HepG2 (cell line): ENCODE results near the gene ATP1A2. TPM values are rescaled to one million over a fixed set of nuclear protein-coding genes. Genes with fewer than 3 reads are reported as not detected.

ENCODE experiments used
- CTCF ChIP-seq: sonication (generic); formaldehyde crosslinking; IDR thresholded peaks from 2 replicates; pipeline ENCODE4 v1.5.0; 2020; ENCODE audit warnings: mild to moderate bottlenecking, missing genetic modification reagents, moderate library complexity
- DR1 ChIP-seq: sonication (generic); formaldehyde crosslinking; IDR thresholded peaks from 2 replicates; pipeline ENCODE4 v1.8.0; 2021; ENCODE audit warnings: mild to moderate bottlenecking, missing genetic modification reagents, inconsistent platforms
- FOXP1 ChIP-seq, 2 experiments: fragments of 450-650 bp in 1 of 2; IDR thresholded peaks; 2 replicates each; pipeline ENCODE4 v1.6.1; 2017 to 2018; ENCODE audit warnings: antibody characterized with exemption in 1 of 2
- JARID2 ChIP-seq: sonication (generic); formaldehyde crosslinking; IDR thresholded peaks from 2 replicates; pipeline ENCODE4 v1.8.1; 2023; ENCODE audit warnings: missing genetic modification reagents, inconsistent platforms; ENCODE audit not compliant: insufficient replicate concordance
- LCORL ChIP-seq, 2 experiments: fragments of 450-650 bp in 1 of 2; sonication (generic) in 1 of 2; formaldehyde crosslinking in 1 of 2; IDR thresholded peaks; 2 replicates each; pipeline versions ENCODE4 v1.5.0 to v1.6.1; 2017 to 2020; ENCODE audit warnings: antibody characterized with exemption in 1 of 2, missing genetic modification reagents in 1 of 2
- MBD4 ChIP-seq: IDR thresholded peaks from 2 replicates; pipeline ENCODE4 v1.6.1; 2012; ENCODE audit warnings: low read length, inconsistent platforms, borderline replicate concordance
- TFAP4 ChIP-seq: sonication (generic); IDR thresholded peaks from 2 replicates; pipeline ENCODE4 v1.6.1; 2016; ENCODE audit warnings: low read depth, borderline replicate concordance
- U2AF2 ChIP-seq: fragments of 200-400 bp; formaldehyde crosslinking; IDR thresholded peaks from 2 replicates; pipeline ENCODE4 v1.6.1; 2017; ENCODE audit warnings: low read depth, mild to moderate bottlenecking, low read length
- ZMYM3 ChIP-seq: sonication (generic); formaldehyde crosslinking; IDR thresholded peaks from 2 replicates; pipeline ENCODE4 v1.5.1; 2020; ENCODE audit warnings: mild to moderate bottlenecking, missing genetic modification reagents
- ZNF318 ChIP-seq: sonication (generic); formaldehyde crosslinking; IDR thresholded peaks from 2 replicates; pipeline ENCODE4 v1.4.0; 2020; ENCODE audit warnings: mild to moderate bottlenecking, missing genetic modification reagents
- ZNF362 ChIP-seq: sonication (generic); formaldehyde crosslinking; IDR thresholded peaks from 2 replicates; pipeline ENCODE4 v1.4.0; 2020; ENCODE audit warnings: missing genetic modification reagents, mild to moderate bottlenecking, borderline replicate concordance
- ZNF367 ChIP-seq: sonication (generic); formaldehyde crosslinking; IDR thresholded peaks from 2 replicates; pipeline ENCODE4 v1.4.0; 2020; ENCODE audit warnings: missing genetic modification reagents, borderline replicate concordance
- ZNF510 ChIP-seq: sonication (generic); formaldehyde crosslinking; IDR thresholded peaks from 2 replicates; pipeline ENCODE4 v1.4.0; 2020; ENCODE audit warnings: low read depth, mild to moderate bottlenecking, missing genetic modification reagents
- ZNF607 ChIP-seq: sonication (generic); formaldehyde crosslinking; IDR thresholded peaks from 2 replicates; pipeline ENCODE4 v1.5.1; 2020; ENCODE audit warnings: missing genetic modification reagents, mild to moderate bottlenecking, borderline replicate concordance
- ZNF839 ChIP-seq: sonication (generic); formaldehyde crosslinking; IDR thresholded peaks from 2 replicates; pipeline ENCODE4 v1.4.0; 2020; ENCODE audit warnings: missing genetic modification reagents, mild to moderate bottlenecking, borderline replicate concordance
- polyA plus RNA-seq, 8 experiments: library from polyadenylated mRNA; depleted of rRNA in 3 of 8; stranded (reverse) in 7 of 8; unstranded in 1 of 8; fragments of >200 nt; fragmentation: Illumina TruSeq in 4 of 8; extraction: Trizol in 4 of 8; gene quantifications; 2 replicates each; pipeline versions ENCODE4 v1.2.1 to v1.2.3, GENCODE V29; 2011 to 2016; ENCODE audit warnings: low read depth in 4 of 8, missing spikeins in 1 of 8, mixed read lengths in 1 of 8; ENCODE audit not compliant: insufficient read depth in 1 of 8
- total RNA-seq, 5 experiments: library from RNA; depleted of rRNA; stranded (reverse); fragments of >200 nt; fragmentation: Illumina TruSeq; extraction: Trizol; gene quantifications; 2 replicates each; pipeline ENCODE4 v1.2.3, GENCODE V29; 2016; ENCODE audit warnings: low read depth in 1 of 5

Gene ATP1A2
- total and polyA plus RNA-seq, 2 of the 13 experiments (the other 11 are each of a cell fraction or from before 2014, with no cell fraction given): 0.16 TPM; not detected in 1

- TF ChIP-seq FOXP1 (IDR thresholded peaks at IDR 0.05) (no peak), FOXP1 (CRISPR knock-in tag; IDR thresholded peaks at IDR 0.05) (no peak), ZMYM3 (CRISPR knock-in tag) (no peak), LCORL (IDR thresholded peaks at IDR 0.05) (no peak), LCORL (CRISPR knock-in tag; IDR thresholded peaks at IDR 0.05) (no peak), TFAP4 (peak; percentile 12; the same call in 1 of the 2 replicates), ZNF607 (no peak), ZNF367 (CRISPR knock-in tag) (no peak), U2AF2 (no peak), ZNF318 (CRISPR knock-in tag) (no peak), ZNF510 (CRISPR knock-in tag) (no peak), DR1 (no peak), CTCF (CRISPR knock-in tag) (peak; percentile 74), ZNF362 (CRISPR knock-in tag) (no peak), MBD4 (no peak), ZNF839 (CRISPR knock-in tag) (no peak), JARID2 (CRISPR knock-in tag) (no peak)
- TF ChIP-seq, all 625 proteins: peak for 13
Observed at GRCh38 chr1:160161965-160162705, 46.6 kb downstream of the ATP1A2 start (continued).
